Body of pancreas (tissue), 4 donors: ENCODE measurements around the gene VWCE.

Experiments used
- POLR2A ChIP-seq, 3 donors: fragments of 450-650 bp; IDR thresholded peaks; one replicate each; pipeline ENCODE4 v1.6.1; 2016; ENCODE audit warnings: antibody characterized with exemption in 3 of 3, mild to moderate bottlenecking in 2 of 3
- TF ChIP-seq, protein P1 (sequence below), 7 experiments: fragments of 450-650 bp in 4 of 7; fragments of 200-600 bp in 3 of 7; sonication (generic) in 3 of 7; IDR thresholded peaks; one replicate each; pipeline ENCODE4 v1.5.1; 2016 to 2019; ENCODE audit warnings: antibody characterized with exemption in 7 of 7

DNA sequence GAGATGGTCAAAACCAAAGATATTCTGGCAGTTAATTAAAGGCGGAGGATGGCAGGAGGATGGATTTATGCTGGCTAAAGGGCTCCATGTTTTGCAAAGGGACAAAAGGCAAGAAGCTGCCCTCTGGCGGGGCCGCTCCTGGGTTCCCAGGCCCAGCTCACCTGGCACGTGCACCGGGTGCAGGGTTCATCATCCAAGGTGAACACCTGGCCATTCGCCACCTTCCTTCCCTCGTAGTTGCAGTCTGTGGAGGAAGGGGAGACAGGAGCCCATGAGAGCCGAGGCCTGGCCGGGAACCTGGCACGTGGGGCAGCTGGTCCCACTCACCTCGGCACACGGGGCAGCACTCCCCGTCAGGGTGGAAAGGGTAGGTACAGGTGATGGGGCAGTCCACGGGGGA lies 30.3 kb downstream of the VWCE start:
- no peak for TF ChIP-seq POLR2A (IDR thresholded peaks at IDR 0.05)
- TF ChIP-seq, protein P1, sequence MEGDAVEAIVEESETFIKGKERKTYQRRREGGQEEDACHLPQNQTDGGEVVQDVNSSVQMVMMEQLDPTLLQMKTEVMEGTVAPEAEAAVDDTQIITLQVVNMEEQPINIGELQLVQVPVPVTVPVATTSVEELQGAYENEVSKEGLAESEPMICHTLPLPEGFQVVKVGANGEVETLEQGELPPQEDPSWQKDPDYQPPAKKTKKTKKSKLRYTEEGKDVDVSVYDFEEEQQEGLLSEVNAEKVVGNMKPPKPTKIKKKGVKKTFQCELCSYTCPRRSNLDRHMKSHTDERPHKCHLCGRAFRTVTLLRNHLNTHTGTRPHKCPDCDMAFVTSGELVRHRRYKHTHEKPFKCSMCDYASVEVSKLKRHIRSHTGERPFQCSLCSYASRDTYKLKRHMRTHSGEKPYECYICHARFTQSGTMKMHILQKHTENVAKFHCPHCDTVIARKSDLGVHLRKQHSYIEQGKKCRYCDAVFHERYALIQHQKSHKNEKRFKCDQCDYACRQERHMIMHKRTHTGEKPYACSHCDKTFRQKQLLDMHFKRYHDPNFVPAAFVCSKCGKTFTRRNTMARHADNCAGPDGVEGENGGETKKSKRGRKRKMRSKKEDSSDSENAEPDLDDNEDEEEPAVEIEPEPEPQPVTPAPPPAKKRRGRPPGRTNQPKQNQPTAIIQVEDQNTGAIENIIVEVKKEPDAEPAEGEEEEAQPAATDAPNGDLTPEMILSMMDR (IDR thresholded peaks at IDR 0.05) = no peak
